ENCODE results near the gene CDRT15.
"Not testable (repeated sequence)": the region's sequence is repeated elsewhere in the genome, so short reads cannot be mapped to it uniquely, and the experiment has no call there.

Gene CDRT15

GRCh38 chr17:14206891-14207290, 29.8 kb downstream of the CDRT15 start:
- DNase-seq (ENCODE audit: low read depth) = no peak

- DNase-seq (ENCODE audit: low read depth) = peak; percentile 52
These were observed 30.6 kb downstream of the CDRT15 start for GRCh38 chr17:14205992-14206461.

- no peak for DNase-seq (ENCODE audit: low read depth)
These were observed 31.3 kb downstream of the CDRT15 start for GRCh38 chr17:14205380-14205779.

GRCh38 chr17:14204546-14204945, 32.1 kb downstream of the CDRT15 start:
- DNase-seq (ENCODE audit: low read depth) = no peak

GRCh38 chr17:14204084-14204483, 32.6 kb downstream of the CDRT15 start:
- no peak for DNase-seq (ENCODE audit: low read depth)

- DNase-seq (ENCODE audit: low read depth) = no peak
These were observed 33.3 kb downstream of the CDRT15 start for GRCh38 chr17:14203388-14203787.

- DNase-seq (ENCODE audit: low read depth) = no peak
These were observed 34.1 kb downstream of the CDRT15 start for GRCh38 chr17:14202388-14203166.

- DNase-seq (ENCODE audit: low read depth) = no peak
These were observed 34.7 kb downstream of the CDRT15 start for GRCh38 chr17:14201988-14202380.

GRCh38 chr17:14201021-14201987, 35.4 kb downstream of the CDRT15 start:
- DNase-seq (ENCODE audit: low read depth) = no peak

GRCh38 chr17:14200354-14200753, 36.3 kb downstream of the CDRT15 start:
- no peak for DNase-seq (ENCODE audit: low read depth)

- no peak for DNase-seq (ENCODE audit: low read depth)
These were observed 37.1 kb downstream of the CDRT15 start for GRCh38 chr17:14199601-14200000.

GRCh38 chr17:14198575-14198974, 38.1 kb downstream of the CDRT15 start:
- no peak for DNase-seq (ENCODE audit: low read depth)

- no peak for DNase-seq (ENCODE audit: low read depth)
These were observed 38.6 kb downstream of the CDRT15 start for GRCh38 chr17:14198013-14198412.

- no peak for DNase-seq (ENCODE audit: low read depth)
These were observed 39.1 kb downstream of the CDRT15 start for GRCh38 chr17:14197586-14197985.

- no peak for DNase-seq (ENCODE audit: low read depth)
These were observed 39.6 kb downstream of the CDRT15 start for GRCh38 chr17:14197057-14197456.

GRCh38 chr17:14196377-14196997, 40.2 kb downstream of the CDRT15 start:
- no peak for DNase-seq (ENCODE audit: low read depth)

- not testable (repeated sequence) for DNase-seq (ENCODE audit: low read depth)
These were observed 43.9 kb downstream of the CDRT15 start for GRCh38 chr17:14192636-14193344.

GRCh38 chr17:14192039-14192438, 44.6 kb downstream of the CDRT15 start:
- DNase-seq (ENCODE audit: low read depth) = not testable (repeated sequence)

GRCh38 chr17:14191469-14191868, 45.2 kb downstream of the CDRT15 start:
- DNase-seq (ENCODE audit: low read depth) = not testable (repeated sequence)

GRCh38 chr17:14190774-14191173, 45.9 kb downstream of the CDRT15 start:
- not testable (repeated sequence) for DNase-seq (ENCODE audit: low read depth)

GRCh38 chr17:14186443-14186842, 50.2 kb downstream of the CDRT15 start:
- DNase-seq (ENCODE audit: low read depth) = not testable (repeated sequence)
